HepG2 (cell line): ENCODE data around the gene MTX1. TPM values are rescaled to one million over a fixed set of nuclear protein-coding genes. Genes with fewer than 3 reads are reported as not detected.

Experiments
- DRAP1 ChIP-seq: IDR thresholded peaks from 2 replicates; pipeline ENCODE4 v1.6.1; 2016; ENCODE audit warnings: missing genetic modification reagents, missing compliant biosample characterization
- NFAT5 ChIP-seq: sonication (generic); formaldehyde crosslinking; IDR thresholded peaks from 2 replicates; pipeline ENCODE4 v1.4.0; 2020; ENCODE audit warnings: missing genetic modification reagents
- NFYB ChIP-seq: sonication (generic); formaldehyde crosslinking; IDR thresholded peaks from 2 replicates; pipeline ENCODE4 v1.4.0; 2020; ENCODE audit warnings: missing genetic modification reagents
- NONO ChIP-seq, 2 experiments: fragments of 450-650 bp in 1 of 2; sonication (generic) in 1 of 2; formaldehyde crosslinking in 1 of 2; IDR thresholded peaks in 1 of 2; conservative IDR thresholded peaks in 1 of 2; 2 replicates each; pipeline versions ENCODE4 v1.6.1 to v1.8.0; 2017 to 2022; ENCODE audit warnings: mild to moderate bottlenecking in 1 of 2, missing genetic modification reagents in 1 of 2, moderate library complexity in 1 of 2
- RARA ChIP-seq: IDR thresholded peaks from 2 replicates; pipeline ENCODE4 v1.6.1; 2016; ENCODE audit warnings: missing genetic modification reagents, missing compliant biosample characterization
- SP4 ChIP-seq: sonication (generic); formaldehyde crosslinking; IDR thresholded peaks from 2 replicates; pipeline ENCODE4 v1.8.1; 2023; ENCODE audit warnings: mild to moderate bottlenecking, missing genetic modification reagents
- TAF1 ChIP-seq: sonication (generic); formaldehyde crosslinking; IDR thresholded peaks from 2 replicates; pipeline ENCODE4 v1.4.0; 2020; ENCODE audit warnings: missing genetic modification reagents
- TBX2 ChIP-seq: sonication (generic); formaldehyde crosslinking; IDR thresholded peaks from 2 replicates; pipeline ENCODE4 v1.5.0; 2020; ENCODE audit warnings: missing genetic modification reagents, mild to moderate bottlenecking, borderline replicate concordance
- ZBTB44 ChIP-seq: sonication (generic); formaldehyde crosslinking; IDR thresholded peaks from 2 replicates; pipeline ENCODE4 v1.4.0; 2020; ENCODE audit warnings: missing genetic modification reagents
- ZFY ChIP-seq: sonication (generic); formaldehyde crosslinking; IDR thresholded peaks from 2 replicates; pipeline ENCODE4 v1.4.0; 2020; ENCODE audit warnings: missing genetic modification reagents
- ZNF362 ChIP-seq: sonication (generic); formaldehyde crosslinking; IDR thresholded peaks from 2 replicates; pipeline ENCODE4 v1.4.0; 2020; ENCODE audit warnings: missing genetic modification reagents, mild to moderate bottlenecking, borderline replicate concordance
- ZNF414 ChIP-seq: sonication (generic); formaldehyde crosslinking; IDR thresholded peaks from 2 replicates; pipeline ENCODE4 v1.5.0; 2020; ENCODE audit warnings: missing genetic modification reagents
- ZNF550 ChIP-seq: sonication (generic); formaldehyde crosslinking; IDR thresholded peaks from 2 replicates; pipeline ENCODE4 v1.4.0; 2020; ENCODE audit warnings: mild to moderate bottlenecking, missing genetic modification reagents, borderline replicate concordance
- ZNF556 ChIP-seq: sonication (generic); formaldehyde crosslinking; IDR thresholded peaks from 2 replicates; pipeline ENCODE4 v1.4.0; 2020; ENCODE audit warnings: mild to moderate bottlenecking, missing genetic modification reagents, borderline replicate concordance
- ZNF564 ChIP-seq: sonication (generic); formaldehyde crosslinking; IDR thresholded peaks from 2 replicates; pipeline ENCODE4 v1.8.1; 2023; ENCODE audit warnings: mild to moderate bottlenecking, missing genetic modification reagents
- ZXDC ChIP-seq: sonication (generic); formaldehyde crosslinking; IDR thresholded peaks from 2 replicates; pipeline ENCODE4 v1.5.0; 2020; ENCODE audit warnings: mild to moderate bottlenecking, missing genetic modification reagents
- polyA plus RNA-seq, 8 experiments: library from polyadenylated mRNA; depleted of rRNA in 3 of 8; stranded (reverse) in 7 of 8; unstranded in 1 of 8; fragments of >200 nt; fragmentation: Illumina TruSeq in 4 of 8; extraction: Trizol in 4 of 8; gene quantifications; 2 replicates each; pipeline versions ENCODE4 v1.2.1 to v1.2.3, GENCODE V29; 2011 to 2016; ENCODE audit warnings: low read depth in 4 of 8, missing spikeins in 1 of 8, mixed read lengths in 1 of 8; ENCODE audit not compliant: insufficient read depth in 1 of 8
- total RNA-seq, 5 experiments: library from RNA; depleted of rRNA; stranded (reverse); fragments of >200 nt; fragmentation: Illumina TruSeq; extraction: Trizol; gene quantifications; 2 replicates each; pipeline ENCODE4 v1.2.3, GENCODE V29; 2016; ENCODE audit warnings: low read depth in 1 of 5

Gene MTX1
- total and polyA plus RNA-seq, 2 of the 13 experiments (the other 11 are each of a cell fraction or from before 2014, with no cell fraction given), result 64.5 to 72.6 TPM

GRCh38 chr1:155227261-155228095 is 19.0 kb downstream of the MTX1 start (continued):
- no peak for TF ChIP-seq ZBTB44 (CRISPR knock-in tag)
- TF ChIP-seq ZNF414, result no peak
- no peak for TF ChIP-seq NFAT5 (CRISPR knock-in tag)
- no peak for TF ChIP-seq ZXDC (CRISPR knock-in tag)
- peak; percentile 40; the same call in 1 of the 2 replicates for TF ChIP-seq ZFY
- TF ChIP-seq RARA (CRISPR knock-in tag), result 0 out of 2 replicates have a peak, but pooled peaks have one; percentile 14
- TF ChIP-seq NFYB (CRISPR knock-in tag), result peak; percentile 95
- peak; percentile 98 for TF ChIP-seq DRAP1 (CRISPR knock-in tag)
- no peak for TF ChIP-seq ZNF564
- TF ChIP-seq TAF1 (CRISPR knock-in tag), result peak; percentile 68; the same call in 1 of the 2 replicates
- no peak for TF ChIP-seq ZNF550 (CRISPR knock-in tag)
- TF ChIP-seq TBX2 (CRISPR knock-in tag), result peak; percentile 12; the same call in 1 of the 2 replicates
- TF ChIP-seq NONO (IDR thresholded peaks at IDR 0.05), result no peak
- TF ChIP-seq NONO (CRISPR knock-in tag; conservative IDR thresholded peaks at IDR 0.05), result no peak
- TF ChIP-seq SP4, result no peak
- TF ChIP-seq ZNF362 (CRISPR knock-in tag), result no peak
- TF ChIP-seq ZNF556 (CRISPR knock-in tag), result no peak
